Ovary (tissue), 9 donors: ENCODE results near the gene AOPEP. TPM values are rescaled to one million over a fixed set of nuclear protein-coding genes. Genes with fewer than 3 reads are reported as not detected.

Source experiments
- DNase-seq, 5 donors: peaks; one replicate each; pipeline ENCODE4 v3.0.0-alpha.2; 2019 to 2020
- H3K27ac ChIP-seq, 2 donors: fragments of 200-600 bp; one replicate each; pipeline versions ENCODE4 v1.5.1 to v1.8.0; 2019 to 2022
- H3K27me3 ChIP-seq: fragments of 200-600 bp; one replicate; pipeline ENCODE4 v1.8.0; 2022
- H3K36me3 ChIP-seq: fragments of 200-600 bp; sonication (generic); one replicate; pipeline ENCODE4 v1.5.1; 2019
- H3K4me1 ChIP-seq: one replicate; pipeline ENCODE4 v1.8.1; 2013; ENCODE audit warnings: mild to moderate bottlenecking, moderate library complexity; ENCODE audit not compliant: insufficient read depth
- H3K4me3 ChIP-seq: fragments of 200-600 bp; sonication (generic); one replicate; pipeline ENCODE4 v1.5.1; 2017
- H3K9me3 ChIP-seq, 2 donors: fragments of 200-600 bp in 1 of 2; sonication (generic) in 1 of 2; one replicate each; pipeline versions ENCODE4 v1.5.1 to v1.8.1; 2013 to 2019; ENCODE audit warnings: mild to moderate bottlenecking in 1 of 2, moderate library complexity in 1 of 2
- EP300 ChIP-seq: sonication (generic); formaldehyde crosslinking; IDR thresholded peaks from one replicate; pipeline ENCODE4 v1.6.1; 2017; ENCODE audit warnings: antibody characterized with exemption
- POLR2A ChIP-seq: fragments of 450-650 bp; IDR thresholded peaks from one replicate; pipeline ENCODE4 v1.6.1; 2017; ENCODE audit warnings: antibody characterized with exemption, mild to moderate bottlenecking, moderate library complexity
- WGBS, 3 donors: extraction: QIAGEN DNeasy Blood & Tissue Kit in 1 of 3; methylation state at CpG; one replicate each; pipeline versions ENCODE4 v1.1.5 to v1.1.7; 2013 to 2017; 5-methylcytosine and 5-hydroxymethylcytosine counted together
- intact Hi-C, 4 donors: fragments of 100-400 bp; cut with DNase I; formaldehyde crosslinking; loops; one replicate each; pipeline versions ENCODE4 v1.11.0 to v1.15.1; 2022 to 2023
- polyA plus RNA-seq, 2 donors: library from polyadenylated mRNA; stranded (reverse); fragments of 200-250 nt in 1 of 2; fragments of 350-450 nt in 1 of 2; fragmentation: Illumina TruSeq in 1 of 2; extraction: RNeasy Lipid Tissue Mini Kit (QIAGEN cat#74804) in 1 of 2; gene quantifications; one replicate each; pipeline ENCODE4 v1.2.3, GENCODE V29; 2013 to 2014
- total RNA-seq, 7 donors: library from RNA; depleted of rRNA in 2 of 7; stranded (reverse); fragments of >200 nt in 2 of 7; fragmentation: NEBNext Ultra II Directional in 3 of 7; extraction: Animal tissue kit (Norgen Biotek cat#: 25700) in 3 of 7; gene quantifications; one replicate each; pipeline versions ENCODE4 v1.1.0 to v1.2.4, GENCODE V29; 2016 to 2023
- TF ChIP-seq, protein P1 (sequence below), 3 donors: fragments of 450-650 bp in 2 of 3; fragments of 200-600 bp in 1 of 3; IDR thresholded peaks; one replicate each; pipeline versions ENCODE4 v1.5.1 to v1.8.0; 2016 to 2022; ENCODE audit warnings: antibody characterized with exemption in 3 of 3, mild to moderate bottlenecking in 1 of 3
- donor health status: DM: no; HTN: no; CAD: no; lungs with moderate emphysema.
- donor health status: DM: no; HTN: no; CAD: no.
- donor health status: Bipolar disorder and iron deficiency.
- donor health status: DM: yes; HTN: yes; CAD: no.
- donor health status: DM: no; HTN: no; CAD: no.
- donor health status: DM: yes; HTN: yes; CAD: no.

Gene AOPEP
- total and polyA plus RNA-seq, 9 donors = 40.0 to 141 (median 82.1) TPM

DNA sequence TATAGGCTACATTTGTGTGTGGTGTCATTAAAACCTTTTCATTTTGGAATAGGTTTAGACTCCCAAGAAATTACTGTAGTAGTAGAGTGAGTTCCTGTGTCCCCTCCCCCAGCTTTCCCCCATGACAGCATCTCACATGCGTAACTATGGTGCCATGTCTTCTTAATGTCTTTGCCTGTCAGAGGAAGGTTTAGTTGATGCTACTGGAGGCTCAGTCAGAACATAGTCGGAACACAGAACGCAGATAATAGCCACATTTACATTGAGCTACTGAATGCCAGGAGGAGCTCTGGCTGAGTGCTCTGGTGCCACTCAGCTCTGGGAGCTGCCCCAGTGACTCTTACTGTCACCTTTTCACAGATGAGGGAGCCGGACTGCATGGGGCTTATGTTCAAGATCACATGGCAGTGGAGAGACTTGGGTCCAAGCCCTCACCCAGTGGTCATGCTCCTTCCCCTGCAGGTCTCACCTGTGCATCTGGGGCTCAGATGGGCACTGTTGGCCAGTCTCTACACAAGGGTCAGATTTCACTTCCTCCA, 223.6 kb downstream of the AOPEP start:
- peak overlapping the region in 1 of 2 donors; percentile 73 for H3K27ac ChIP-seq
- intact Hi-C loops = no loop called here
- H3K9me3 ChIP-seq = no peaks in the 10 kb centered on the region
- WGBS, 3 donors = 96 to 97% (median 96%) methylated on average over 4 of the region's 4 CpGs
- H3K4me3 ChIP-seq = no peak overlapping the region
- H3K27me3 ChIP-seq = no peaks in the 10 kb centered on the region
- TF ChIP-seq EP300 = no peak
- no peak for TF ChIP-seq POLR2A
- TF ChIP-seq, protein P1, sequence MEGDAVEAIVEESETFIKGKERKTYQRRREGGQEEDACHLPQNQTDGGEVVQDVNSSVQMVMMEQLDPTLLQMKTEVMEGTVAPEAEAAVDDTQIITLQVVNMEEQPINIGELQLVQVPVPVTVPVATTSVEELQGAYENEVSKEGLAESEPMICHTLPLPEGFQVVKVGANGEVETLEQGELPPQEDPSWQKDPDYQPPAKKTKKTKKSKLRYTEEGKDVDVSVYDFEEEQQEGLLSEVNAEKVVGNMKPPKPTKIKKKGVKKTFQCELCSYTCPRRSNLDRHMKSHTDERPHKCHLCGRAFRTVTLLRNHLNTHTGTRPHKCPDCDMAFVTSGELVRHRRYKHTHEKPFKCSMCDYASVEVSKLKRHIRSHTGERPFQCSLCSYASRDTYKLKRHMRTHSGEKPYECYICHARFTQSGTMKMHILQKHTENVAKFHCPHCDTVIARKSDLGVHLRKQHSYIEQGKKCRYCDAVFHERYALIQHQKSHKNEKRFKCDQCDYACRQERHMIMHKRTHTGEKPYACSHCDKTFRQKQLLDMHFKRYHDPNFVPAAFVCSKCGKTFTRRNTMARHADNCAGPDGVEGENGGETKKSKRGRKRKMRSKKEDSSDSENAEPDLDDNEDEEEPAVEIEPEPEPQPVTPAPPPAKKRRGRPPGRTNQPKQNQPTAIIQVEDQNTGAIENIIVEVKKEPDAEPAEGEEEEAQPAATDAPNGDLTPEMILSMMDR (IDR thresholded peaks at IDR 0.05) = no peak
- peaks cover 29% of the 10 kb centered on the region for H3K4me1 ChIP-seq
- no peaks in the 10 kb centered on the region for H3K36me3 ChIP-seq
- DNase-seq = no peak

DNA sequence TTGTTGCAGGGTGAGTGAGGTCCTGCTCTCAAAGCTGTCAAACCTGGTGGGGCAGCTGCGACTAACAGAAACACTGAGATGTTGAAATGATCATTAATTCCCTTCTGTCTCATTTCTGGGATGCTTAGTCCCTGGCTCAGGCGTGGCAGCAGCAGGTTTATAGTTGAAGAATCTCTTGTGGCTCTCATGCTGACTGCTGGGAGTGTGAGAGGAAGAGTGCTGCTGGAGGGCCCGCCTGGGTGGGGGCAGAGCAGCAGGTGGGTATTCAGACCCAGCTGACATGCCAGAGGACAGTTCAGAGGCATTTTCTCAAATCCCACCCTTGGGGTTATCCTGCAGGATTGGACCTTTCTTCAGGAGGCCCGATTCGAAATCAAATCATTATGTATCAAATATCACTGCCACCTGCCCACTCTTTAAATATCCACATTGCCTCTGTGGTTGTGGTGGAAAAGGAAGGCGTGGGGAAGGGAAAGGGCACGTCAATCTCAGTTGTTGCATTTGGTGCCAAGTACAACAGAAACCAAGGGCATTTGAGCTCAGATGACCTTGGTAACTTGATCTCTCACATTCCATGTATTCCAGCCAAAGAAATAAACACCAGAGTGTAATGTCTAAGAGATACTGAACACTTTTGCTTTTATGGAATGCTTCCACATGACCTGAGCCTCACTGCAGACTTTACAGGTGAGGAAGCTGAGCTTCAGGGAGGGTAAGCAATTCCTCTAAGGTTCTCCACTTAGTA, 224.3 kb downstream of the AOPEP start:
- no peak overlapping the region for H3K4me3 ChIP-seq
- 27 to 48% (median 29%) methylated on average over 7 of the region's 7 CpGs for WGBS, 3 donors
- H3K9me3 ChIP-seq = no peaks in the 10 kb centered on the region
- no peak for TF ChIP-seq EP300
- no peaks in the 10 kb centered on the region for H3K27me3 ChIP-seq
- peak overlapping the region; percentile 39 to 73 for H3K27ac ChIP-seq
- H3K4me1 ChIP-seq = peaks cover 26% of the 10 kb centered on the region
- no peaks in the 10 kb centered on the region for H3K36me3 ChIP-seq
- intact Hi-C loops = no loop called here
- DNase-seq = peak in 1 of 5 donors; percentile 35

DNA sequence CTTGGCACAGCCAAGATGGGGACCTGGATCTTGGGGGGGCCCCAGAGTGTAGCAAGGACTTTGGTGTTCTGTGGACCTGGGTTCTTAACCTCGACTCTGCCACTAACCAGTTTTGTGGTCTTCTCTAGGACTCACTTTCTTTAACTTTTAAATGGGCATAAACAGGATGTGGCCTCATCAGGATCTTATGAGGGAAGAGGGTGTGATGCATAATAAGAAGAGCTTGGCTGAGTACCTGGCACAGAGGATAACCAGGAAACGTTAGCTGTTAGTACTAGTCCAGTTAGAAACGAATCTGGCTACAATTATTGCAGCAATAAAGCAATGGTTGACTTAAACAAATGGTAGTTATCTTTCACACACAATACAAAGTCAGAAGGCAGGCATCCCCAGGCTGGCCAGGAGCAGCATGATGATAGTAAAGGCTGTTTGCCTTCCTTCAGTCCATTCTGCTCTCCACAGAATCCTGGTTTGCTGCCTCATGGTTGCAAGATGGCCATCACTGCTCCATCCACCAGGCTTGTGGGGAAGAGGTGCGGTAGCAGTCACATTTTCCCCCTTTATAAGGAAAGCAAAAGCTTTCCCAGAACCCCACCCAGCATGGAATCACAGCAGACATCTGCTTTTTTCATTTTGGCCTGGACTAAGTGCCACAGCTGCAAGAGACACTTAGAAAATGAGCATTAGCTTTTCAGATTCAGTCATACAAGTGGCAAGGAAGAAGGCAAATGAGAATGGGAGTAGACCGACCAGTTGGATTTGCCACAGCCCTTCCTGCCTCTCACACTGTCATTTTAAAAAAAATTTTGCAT, 225.0 kb downstream of the AOPEP start:
- H3K4me3 ChIP-seq = no peak overlapping the region
- no peak for DNase-seq
- no peak for TF ChIP-seq EP300
- TF ChIP-seq, protein P1 (IDR thresholded peaks at IDR 0.05) = no peak
- no peak for TF ChIP-seq POLR2A
- no peaks in the 10 kb centered on the region for H3K36me3 ChIP-seq
- peaks cover 24% of the 10 kb centered on the region for H3K4me1 ChIP-seq
- WGBS, 3 donors = 56 to 67% (median 59%) methylated on average over 5 of the region's 5 CpGs
- H3K9me3 ChIP-seq = no peaks in the 10 kb centered on the region
- H3K27me3 ChIP-seq = no peaks in the 10 kb centered on the region
- intact Hi-C loops = no loop called here
- peak overlapping the region in 1 of 2 donors; percentile 73 for H3K27ac ChIP-seq

DNA sequence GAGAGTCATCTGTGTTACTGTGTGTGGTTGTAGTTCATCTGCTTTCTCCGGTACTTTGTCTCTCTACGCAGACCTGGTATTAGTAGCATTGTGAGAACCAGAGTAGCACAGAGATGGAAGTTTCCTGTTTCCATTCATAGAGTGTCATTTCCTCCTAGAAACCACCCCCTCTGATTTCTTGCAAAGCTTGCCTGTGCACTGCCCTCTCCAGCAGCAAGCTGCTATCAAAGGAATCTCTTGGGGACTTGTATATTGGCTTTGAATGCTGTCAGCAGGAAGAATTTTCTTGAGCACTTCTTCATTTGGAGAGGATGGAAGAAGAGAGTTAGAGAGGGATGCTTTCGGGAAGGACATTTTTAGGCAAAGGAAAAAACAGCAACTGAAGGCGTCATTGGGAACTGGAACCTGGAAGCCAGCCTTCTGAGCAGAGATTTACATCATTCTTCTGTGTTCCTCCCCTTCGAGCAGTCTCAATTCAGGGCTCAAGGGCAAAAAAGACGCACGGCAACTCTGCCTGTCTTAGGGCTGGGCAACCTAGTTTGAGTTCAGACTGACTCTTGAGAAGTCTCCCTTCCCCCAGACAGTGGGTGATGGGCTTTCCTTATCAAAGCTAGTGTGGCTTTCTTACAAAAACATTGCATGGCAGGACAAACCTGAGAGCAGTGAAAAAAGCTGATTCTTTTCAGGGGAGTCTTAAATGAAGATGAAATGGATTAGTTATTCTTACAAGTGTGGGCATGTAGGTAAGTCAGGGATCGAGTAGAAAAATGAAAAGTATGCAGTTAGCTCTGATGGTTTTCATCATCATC, 226.3 kb downstream of the AOPEP start:
- Histone ChIP-seq H3K36me3 (no peaks in the 10 kb centered on the region), H3K9me3 (no peaks in the 10 kb centered on the region), H3K27me3 (no peaks in the 10 kb centered on the region), H3K27ac (peak overlapping the region; percentile 6 to 73), H3K4me1 (peaks cover 23% of the 10 kb centered on the region), H3K4me3 (no peak overlapping the region)
- peak; percentile 44 to 74 (median 66) for DNase-seq
- intact Hi-C loops = no loop called here
- WGBS, 3 donors = 31 to 36% (median 31%) methylated on average over 8 of the region's 8 CpGs
- TF ChIP-seq POLR2A (peak; percentile 34), EP300 (no peak)
- TF ChIP-seq, protein P1 (IDR thresholded peaks at IDR 0.05) = no peak
